ENCODE results near the gene PARD3. TPM values are rescaled to one million over a fixed set of nuclear protein-coding genes. Genes with fewer than 3 reads are reported as not detected.
A peak's percentile ranks its signal among the peaks of the same experiment; 100 is the strongest.

PARD3 gene
- total and polyA plus RNA-seq, 7 donors: 20.2 to 84.4 (median 53.4) TPM

DNA sequence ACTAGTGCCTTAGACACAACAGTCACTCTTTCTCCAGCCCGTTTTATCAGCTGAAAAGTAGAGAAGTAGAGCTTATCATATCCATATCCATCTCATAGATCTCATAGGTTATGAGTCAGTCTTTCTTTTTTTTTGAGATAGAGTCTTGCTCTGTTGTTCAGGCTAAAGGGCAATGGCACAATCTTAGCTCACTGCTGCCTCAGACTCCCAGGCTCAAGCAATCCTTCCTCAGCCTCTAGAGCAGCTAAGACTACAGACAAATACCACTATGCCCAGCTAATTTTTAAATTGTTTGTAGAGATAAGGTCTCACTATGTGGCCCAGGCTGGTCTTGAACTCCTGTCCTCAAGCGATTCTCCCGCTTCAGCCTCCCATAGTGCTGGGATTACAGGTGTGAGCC is 2.5 kb upstream of the PARD3 start:
- TF ChIP-seq, protein P1, sequence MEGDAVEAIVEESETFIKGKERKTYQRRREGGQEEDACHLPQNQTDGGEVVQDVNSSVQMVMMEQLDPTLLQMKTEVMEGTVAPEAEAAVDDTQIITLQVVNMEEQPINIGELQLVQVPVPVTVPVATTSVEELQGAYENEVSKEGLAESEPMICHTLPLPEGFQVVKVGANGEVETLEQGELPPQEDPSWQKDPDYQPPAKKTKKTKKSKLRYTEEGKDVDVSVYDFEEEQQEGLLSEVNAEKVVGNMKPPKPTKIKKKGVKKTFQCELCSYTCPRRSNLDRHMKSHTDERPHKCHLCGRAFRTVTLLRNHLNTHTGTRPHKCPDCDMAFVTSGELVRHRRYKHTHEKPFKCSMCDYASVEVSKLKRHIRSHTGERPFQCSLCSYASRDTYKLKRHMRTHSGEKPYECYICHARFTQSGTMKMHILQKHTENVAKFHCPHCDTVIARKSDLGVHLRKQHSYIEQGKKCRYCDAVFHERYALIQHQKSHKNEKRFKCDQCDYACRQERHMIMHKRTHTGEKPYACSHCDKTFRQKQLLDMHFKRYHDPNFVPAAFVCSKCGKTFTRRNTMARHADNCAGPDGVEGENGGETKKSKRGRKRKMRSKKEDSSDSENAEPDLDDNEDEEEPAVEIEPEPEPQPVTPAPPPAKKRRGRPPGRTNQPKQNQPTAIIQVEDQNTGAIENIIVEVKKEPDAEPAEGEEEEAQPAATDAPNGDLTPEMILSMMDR (IDR thresholded peaks at IDR 0.05): no peak
- no peaks in the 10 kb centered on the region for H3K9me3 ChIP-seq
- no peaks in the 10 kb centered on the region for H3K36me3 ChIP-seq (ENCODE audit: insufficient read depth in 1 of 2, low read depth in 1 of 2)
- no peak overlapping the region for H3K4me3 ChIP-seq
- no peaks in the 10 kb centered on the region for H3K27me3 ChIP-seq (ENCODE audit: insufficient read depth in 3 of 3, low read length in 2 of 3)
- no peak for DNase-seq
- 65 to 99% (median 98%) methylated on average over 3 of the region's 3 CpGs for WGBS, 3 donors
- intact Hi-C loops (cut with DNase I): loop anchor here in 1 of 2 donors (5.0 to 10.0 kb wide), 2 partner anchors 137 to 150 kb away; no protein-coding TSS in a partner anchor
- H3K4me1 ChIP-seq: peaks cover 22% of the 10 kb centered on the region
- H3K27ac ChIP-seq: no peak overlapping the region
- ATAC-seq: no peak

DNA sequence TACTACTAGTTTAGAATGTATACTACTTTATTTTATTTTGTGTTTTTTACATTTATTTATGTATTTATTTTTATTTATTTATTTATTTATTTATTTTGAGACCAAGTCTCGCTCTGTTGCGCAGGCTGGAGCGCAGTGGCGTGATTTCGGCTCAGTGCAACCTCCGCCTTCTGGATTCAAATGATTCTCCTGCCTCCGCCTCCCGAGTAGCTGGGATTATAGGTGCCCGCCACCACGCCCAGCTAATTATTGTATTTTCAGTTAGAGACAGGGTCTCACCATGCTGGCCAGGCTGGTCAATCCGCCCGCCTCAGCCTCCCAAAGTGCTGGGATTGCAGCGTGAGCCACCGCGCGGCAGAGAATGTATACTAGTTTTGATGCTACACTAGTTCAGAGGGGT is 2.0 kb upstream of the PARD3 start:
- peaks cover 25% of the 10 kb centered on the region for H3K4me1 ChIP-seq
- no peaks in the 10 kb centered on the region for H3K27me3 ChIP-seq (ENCODE audit: insufficient read depth in 3 of 3, low read length in 2 of 3)
- H3K36me3 ChIP-seq (ENCODE audit: insufficient read depth in 1 of 2, low read depth in 1 of 2): no peaks in the 10 kb centered on the region
- DNase-seq (no peak), ATAC-seq (no peak)
- TF ChIP-seq, protein P1 (IDR thresholded peaks at IDR 0.05): no peak
- intact Hi-C loops (cut with DNase I): loop anchor here in 1 of 2 donors (5.0 to 10.0 kb wide), 2 partner anchors 138 to 150 kb away; no protein-coding TSS in a partner anchor
- 97 to 98% (median 98%) methylated on average over 16 of the region's 16 CpGs for WGBS, 3 donors
- H3K4me3 ChIP-seq: no peak overlapping the region
- H3K9me3 ChIP-seq: no peaks in the 10 kb centered on the region
- peak overlapping the region; percentile 80 for H3K27ac ChIP-seq

DNA sequence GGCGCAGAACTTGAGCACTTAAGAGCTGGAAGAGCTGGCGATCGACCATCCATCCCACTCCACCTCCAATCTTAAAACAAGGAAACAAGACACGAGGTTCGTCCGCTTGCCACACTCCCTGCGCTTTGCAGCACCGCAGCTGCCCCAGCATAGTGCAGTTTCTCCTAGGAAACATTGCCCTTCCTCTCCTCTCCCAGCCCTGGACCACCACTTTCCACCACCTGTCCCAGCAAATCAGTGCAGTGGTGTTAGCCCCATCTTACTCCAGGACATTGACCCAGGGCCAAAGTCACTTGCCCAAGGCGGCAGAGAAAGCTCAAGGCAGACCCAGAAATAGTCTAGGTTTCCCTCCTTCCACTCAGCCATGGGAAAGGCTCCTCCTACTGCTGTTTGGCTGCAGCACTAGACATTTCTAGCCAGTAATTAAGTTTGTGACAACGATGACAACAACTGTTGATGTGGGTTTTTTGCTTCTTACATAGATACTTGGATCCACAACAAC is 1.5 kb upstream of the PARD3 start:
- no peaks in the 10 kb centered on the region for H3K9me3 ChIP-seq
- H3K27me3 ChIP-seq (ENCODE audit: insufficient read depth in 3 of 3, low read length in 2 of 3): no peaks in the 10 kb centered on the region
- DNase-seq (peak in 1 of 2 donors; percentile 56), ATAC-seq (peak; percentile 12 to 42 (median 31))
- TF ChIP-seq, protein P1 (IDR thresholded peaks at IDR 0.05): no peak
- H3K27ac ChIP-seq: peak overlapping the region; percentile 80
- H3K4me1 ChIP-seq: peaks cover 28% of the 10 kb centered on the region
- no peaks in the 10 kb centered on the region for H3K36me3 ChIP-seq (ENCODE audit: insufficient read depth in 1 of 2, low read depth in 1 of 2)
- intact Hi-C loops (cut with DNase I): loop anchor here in 1 of 2 donors (5.0 to 10.0 kb wide), 2 partner anchors 138 to 149 kb away; no protein-coding TSS in a partner anchor
- 4 to 7% (median 5%) methylated on average over 10 of the region's 10 CpGs for WGBS, 3 donors
- H3K4me3 ChIP-seq: peak overlapping the region; percentile 81

GRCh38 chr10:34816085-34816496 is 995 bp upstream of the PARD3 start:
- Histone ChIP-seq H3K36me3 (ENCODE audit: insufficient read depth in 1 of 2, low read depth in 1 of 2) (no peaks in the 10 kb centered on the region), H3K4me1 (peaks cover 33% of the 10 kb centered on the region), H3K27me3 (ENCODE audit: insufficient read depth in 3 of 3, low read length in 2 of 3) (no peaks in the 10 kb centered on the region), H3K4me3 (peak overlapping the region; percentile 81), H3K9me3 (no peaks in the 10 kb centered on the region), H3K27ac (peak overlapping the region; percentile 80)
- TF ChIP-seq, protein P1 (IDR thresholded peaks at IDR 0.05): no peak
- peak in 1 of 4 donors; percentile 27 for ATAC-seq
- no peak for DNase-seq
- intact Hi-C loops (cut with DNase I): loop anchor here in 1 of 2 donors (5.0 to 10.0 kb wide), 2 partner anchors 139 to 149 kb away; no protein-coding TSS in a partner anchor
- WGBS, 3 donors: 1 to 3% (median 1%) methylated on average over 24 of the region's 24 CpGs

DNA sequence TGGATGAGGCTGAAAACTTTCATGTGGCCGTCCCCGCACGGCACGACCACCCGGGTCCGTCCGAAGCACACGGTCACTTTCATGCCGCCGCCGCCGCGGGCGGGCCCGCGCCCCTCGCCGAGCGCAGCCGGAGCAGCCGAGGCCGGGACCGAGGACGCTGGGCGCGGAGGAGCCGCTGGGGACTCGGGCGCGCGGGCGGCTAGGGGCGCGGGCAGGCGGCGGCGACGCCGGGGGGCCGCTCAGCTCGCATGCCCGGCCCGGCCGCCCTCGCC is 247 bp downstream of the PARD3 start:
- H3K27me3 ChIP-seq (ENCODE audit: insufficient read depth in 3 of 3, low read length in 2 of 3): no peaks in the 10 kb centered on the region
- no peak for DNase-seq
- no peaks in the 10 kb centered on the region for H3K36me3 ChIP-seq (ENCODE audit: insufficient read depth in 1 of 2, low read depth in 1 of 2)
- TF ChIP-seq, protein P1 (IDR thresholded peaks at IDR 0.05): no peak
- H3K4me1 ChIP-seq: peaks cover 37% of the 10 kb centered on the region
- H3K27ac ChIP-seq: peak overlapping the region; percentile 80
- WGBS, 3 donors: 0 to 2% (median 2%) methylated on average over 10 to 45 of the region's 45 CpGs
- H3K9me3 ChIP-seq: no peaks in the 10 kb centered on the region
- intact Hi-C loops (cut with DNase I): loop anchor here (2.0 to 10.0 kb wide), 4 partner anchors 78 to 148 kb away; no protein-coding TSS in a partner anchor
- peak overlapping the region; percentile 81 for H3K4me3 ChIP-seq
- peak; percentile 1 to 17 (median 9) for ATAC-seq
